OCI-LY1 (cell line): Measurements from ENCODE around the gene EIF4ENIF1.

Experiments used
- H2AFZ ChIP-seq: fragments of 200-600 bp; sonication (generic), shearing (Covaris generic); 2 replicates; pipeline ENCODE4 v1.6.0; 2014; ENCODE audit warnings: antibody characterized with exemption, mild to moderate bottlenecking, low read length
- H3F3A ChIP-seq: fragments of 200-600 bp; sonication (generic), shearing (Covaris generic); 2 replicates; pipeline ENCODE4 v1.6.0; 2014; ENCODE audit warnings: mild to moderate bottlenecking, antibody characterized with exemption, low read length, moderate library complexity; ENCODE audit not compliant: insufficient read depth
- H3K27ac ChIP-seq: fragments of 200-600 bp; sonication (generic); 2 replicates; pipeline ENCODE4 v1.5.1; 2014; ENCODE audit warnings: low read length, mixed run types, mild to moderate bottlenecking, low read depth; ENCODE audit not compliant: poor library complexity, severe bottlenecking
- H3K27me3 ChIP-seq: fragments of 200-600 bp; sonication (generic); 2 replicates; pipeline ENCODE4 v1.6.0; 2014; ENCODE audit warnings: antibody characterized with exemption, mild to moderate bottlenecking, low read length, moderate library complexity; ENCODE audit not compliant: insufficient read depth
- H3K36me3 ChIP-seq: fragments of 200-600 bp; sonication (generic); 2 replicates; pipeline ENCODE4 v1.6.1; 2014; ENCODE audit warnings: mild to moderate bottlenecking, antibody characterized with exemption, low read length, moderate library complexity, mixed read lengths; ENCODE audit not compliant: insufficient read depth
- H3K4me1 ChIP-seq: fragments of 200-600 bp; sonication (generic); 2 replicates; pipeline ENCODE4 v1.5.1; 2014; ENCODE audit warnings: mild to moderate bottlenecking, low read length, moderate library complexity; ENCODE audit not compliant: insufficient read depth, severe bottlenecking
- H3K4me2 ChIP-seq: fragments of 200-600 bp; sonication (generic), shearing (Covaris generic); 2 replicates; pipeline ENCODE4 v1.6.1; 2014; ENCODE audit warnings: low read length
- H3K4me3 ChIP-seq: fragments of 200-600 bp; sonication (generic); 2 replicates; pipeline ENCODE4 v1.5.1; 2014; ENCODE audit warnings: low read length, low read depth, mild to moderate bottlenecking, mixed read lengths; ENCODE audit not compliant: poor library complexity, severe bottlenecking
- H3K79me2 ChIP-seq: fragments of 200-600 bp; shearing (Covaris generic); 2 replicates; pipeline ENCODE4 v1.6.1; 2016; ENCODE audit warnings: mixed run types, low read length, mixed read lengths; ENCODE audit not compliant: insufficient read depth
- H3K9ac ChIP-seq: fragments of 200-600 bp; sonication (generic), shearing (Covaris generic); 2 replicates; pipeline ENCODE4 v1.6.1; 2014; ENCODE audit warnings: mild to moderate bottlenecking, low read length, mixed read lengths
- H3K9me2 ChIP-seq: fragments of 200-600 bp; sonication (generic), shearing (Covaris generic); 2 replicates; pipeline ENCODE4 v1.6.1; 2014; ENCODE audit warnings: low read depth, mild to moderate bottlenecking, low read length, mixed read lengths
- H3K9me3 ChIP-seq: fragments of 200-600 bp; shearing (Covaris generic); 2 replicates; pipeline ENCODE4 v1.6.1; 2014; ENCODE audit warnings: low read length, mixed read lengths
- H4K20me1 ChIP-seq: fragments of 200-600 bp; sonication (generic), shearing (Covaris generic); 2 replicates; pipeline ENCODE4 v1.6.0; 2016; ENCODE audit warnings: mild to moderate bottlenecking, low read length; ENCODE audit not compliant: insufficient read depth
- EZH2 ChIP-seq: fragments of 200-600 bp; sonication (generic), shearing (Covaris generic); IDR thresholded peaks from 2 replicates; pipeline ENCODE4 v1.8.0; 2017; ENCODE audit warnings: borderline replicate concordance, mixed run types, mild to moderate bottlenecking, antibody characterized with exemption, low read length, moderate library complexity, mixed read lengths
- TF ChIP-seq, protein P1 (sequence below): fragments of 200-600 bp; sonication (generic), shearing (Covaris generic); IDR thresholded peaks from 2 replicates; pipeline ENCODE4 v1.5.1; 2017; ENCODE audit warnings: mild to moderate bottlenecking, antibody characterized with exemption, low read length, moderate library complexity, mixed read lengths

The EIF4ENIF1 gene

DNA sequence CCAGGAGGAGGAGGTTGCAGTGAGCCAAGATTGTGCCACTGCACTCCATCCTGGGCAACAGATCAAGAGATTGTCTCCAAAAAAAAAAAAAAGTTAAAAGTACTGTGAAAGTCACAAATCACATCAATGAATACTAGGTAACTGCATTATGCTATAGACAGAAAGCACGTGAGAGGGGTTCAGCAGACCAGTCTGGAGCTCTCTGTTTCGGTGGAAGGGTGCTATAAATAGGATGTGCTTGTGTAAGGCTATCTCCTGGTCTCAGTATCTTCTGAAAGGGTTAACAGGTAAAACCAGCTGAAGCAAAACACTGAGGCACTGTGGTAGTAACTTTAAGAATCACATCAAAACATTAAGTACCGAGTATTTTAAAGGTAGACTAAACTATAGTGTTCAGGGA lies 43.4 kb downstream of the EIF4ENIF1 start:
- Histone ChIP-seq H3K9me3 (no peaks in the 10 kb centered on the region), H3K27ac (no peak overlapping the region), H3K4me1 (peaks cover 11% of the 10 kb centered on the region), H3F3A (no peaks in the 10 kb centered on the region; the same call in 1 of the 2 replicates), H3K4me3 (no peak overlapping the region), H2AFZ (no peak overlapping the region), H3K79me2 (no peaks in the 10 kb centered on the region), H3K9me2 (no peaks in the 10 kb centered on the region), H3K27me3 (no peaks in the 10 kb centered on the region), H3K36me3 (peaks cover 90% of the 10 kb centered on the region), H4K20me1 (no peaks in the 10 kb centered on the region), H3K9ac (no peak overlapping the region), H3K4me2 (no peak overlapping the region)
- no peak for TF ChIP-seq EZH2
- TF ChIP-seq, protein P1, sequence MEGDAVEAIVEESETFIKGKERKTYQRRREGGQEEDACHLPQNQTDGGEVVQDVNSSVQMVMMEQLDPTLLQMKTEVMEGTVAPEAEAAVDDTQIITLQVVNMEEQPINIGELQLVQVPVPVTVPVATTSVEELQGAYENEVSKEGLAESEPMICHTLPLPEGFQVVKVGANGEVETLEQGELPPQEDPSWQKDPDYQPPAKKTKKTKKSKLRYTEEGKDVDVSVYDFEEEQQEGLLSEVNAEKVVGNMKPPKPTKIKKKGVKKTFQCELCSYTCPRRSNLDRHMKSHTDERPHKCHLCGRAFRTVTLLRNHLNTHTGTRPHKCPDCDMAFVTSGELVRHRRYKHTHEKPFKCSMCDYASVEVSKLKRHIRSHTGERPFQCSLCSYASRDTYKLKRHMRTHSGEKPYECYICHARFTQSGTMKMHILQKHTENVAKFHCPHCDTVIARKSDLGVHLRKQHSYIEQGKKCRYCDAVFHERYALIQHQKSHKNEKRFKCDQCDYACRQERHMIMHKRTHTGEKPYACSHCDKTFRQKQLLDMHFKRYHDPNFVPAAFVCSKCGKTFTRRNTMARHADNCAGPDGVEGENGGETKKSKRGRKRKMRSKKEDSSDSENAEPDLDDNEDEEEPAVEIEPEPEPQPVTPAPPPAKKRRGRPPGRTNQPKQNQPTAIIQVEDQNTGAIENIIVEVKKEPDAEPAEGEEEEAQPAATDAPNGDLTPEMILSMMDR: no peak

DNA sequence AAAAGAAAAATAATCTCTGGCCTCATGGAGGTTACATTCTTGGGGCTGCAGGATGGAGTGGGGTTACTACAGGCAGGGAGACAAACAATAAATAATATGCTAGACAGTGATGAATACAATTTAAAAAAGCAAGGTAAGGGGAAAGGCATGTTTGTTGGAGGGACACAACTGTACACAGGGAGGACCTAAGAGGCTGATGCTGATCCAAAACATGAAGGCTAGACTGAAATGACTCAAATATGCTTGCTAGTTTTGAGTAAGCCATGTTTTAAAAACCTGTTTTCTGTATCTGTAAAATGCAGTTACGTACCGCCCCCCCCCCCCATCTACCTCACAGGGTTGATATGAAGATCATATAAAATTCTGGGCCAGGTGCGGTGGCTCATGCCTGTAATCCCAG lies 44.0 kb downstream of the EIF4ENIF1 start:
- Histone ChIP-seq H3K27me3 (no peaks in the 10 kb centered on the region), H2AFZ (no peak overlapping the region), H3F3A (no peaks in the 10 kb centered on the region; the same call in 1 of the 2 replicates), H3K9ac (no peak overlapping the region), H3K4me3 (no peak overlapping the region), H3K4me2 (no peak overlapping the region), H3K9me3 (no peaks in the 10 kb centered on the region), H3K4me1 (peaks cover 11% of the 10 kb centered on the region), H3K9me2 (no peaks in the 10 kb centered on the region), H4K20me1 (no peaks in the 10 kb centered on the region), H3K79me2 (no peaks in the 10 kb centered on the region), H3K36me3 (peaks cover 96% of the 10 kb centered on the region), H3K27ac (no peak overlapping the region)
- TF ChIP-seq, protein P1: no peak
- no peak for TF ChIP-seq EZH2

DNA sequence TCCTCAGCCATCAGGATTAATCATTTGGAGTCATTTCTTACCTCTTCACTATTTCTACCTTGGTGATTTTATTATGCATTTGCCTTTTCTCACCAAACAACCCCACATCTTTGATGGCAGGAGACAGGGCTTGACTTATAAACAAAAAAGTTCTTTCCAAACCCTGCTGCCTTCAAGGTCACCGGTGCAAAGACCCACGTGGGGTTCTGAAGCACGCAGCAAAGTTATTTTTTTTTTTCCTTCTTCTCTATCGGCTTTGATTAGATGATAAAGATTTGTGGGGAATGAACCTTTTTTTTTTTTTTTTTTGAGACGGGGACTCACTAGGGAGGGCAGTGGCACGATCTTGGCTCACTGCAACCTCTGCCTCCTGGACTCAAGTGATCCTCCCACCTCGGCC lies 46.1 kb downstream of the EIF4ENIF1 start:
- Histone ChIP-seq H3K4me3 (no peak overlapping the region), H3K4me2 (no peak overlapping the region), H3K9ac (no peak overlapping the region), H3F3A (no peaks in the 10 kb centered on the region; the same call in 1 of the 2 replicates), H3K36me3 (peaks cover 99% of the 10 kb centered on the region), H2AFZ (no peak overlapping the region), H3K9me3 (no peaks in the 10 kb centered on the region), H3K79me2 (no peaks in the 10 kb centered on the region), H3K9me2 (no peaks in the 10 kb centered on the region), H3K4me1 (no peaks in the 10 kb centered on the region), H3K27me3 (no peaks in the 10 kb centered on the region), H3K27ac (no peak overlapping the region), H4K20me1 (no peaks in the 10 kb centered on the region)
- TF ChIP-seq, protein P1: no peak
- no peak for TF ChIP-seq EZH2
